Measurements from ENCODE around the gene NCK1.
"Not testable (repeated sequence)": the region's sequence is repeated elsewhere in the genome, so short reads cannot be mapped to it uniquely, and the experiment has no call there.

Gene NCK1

DNA sequence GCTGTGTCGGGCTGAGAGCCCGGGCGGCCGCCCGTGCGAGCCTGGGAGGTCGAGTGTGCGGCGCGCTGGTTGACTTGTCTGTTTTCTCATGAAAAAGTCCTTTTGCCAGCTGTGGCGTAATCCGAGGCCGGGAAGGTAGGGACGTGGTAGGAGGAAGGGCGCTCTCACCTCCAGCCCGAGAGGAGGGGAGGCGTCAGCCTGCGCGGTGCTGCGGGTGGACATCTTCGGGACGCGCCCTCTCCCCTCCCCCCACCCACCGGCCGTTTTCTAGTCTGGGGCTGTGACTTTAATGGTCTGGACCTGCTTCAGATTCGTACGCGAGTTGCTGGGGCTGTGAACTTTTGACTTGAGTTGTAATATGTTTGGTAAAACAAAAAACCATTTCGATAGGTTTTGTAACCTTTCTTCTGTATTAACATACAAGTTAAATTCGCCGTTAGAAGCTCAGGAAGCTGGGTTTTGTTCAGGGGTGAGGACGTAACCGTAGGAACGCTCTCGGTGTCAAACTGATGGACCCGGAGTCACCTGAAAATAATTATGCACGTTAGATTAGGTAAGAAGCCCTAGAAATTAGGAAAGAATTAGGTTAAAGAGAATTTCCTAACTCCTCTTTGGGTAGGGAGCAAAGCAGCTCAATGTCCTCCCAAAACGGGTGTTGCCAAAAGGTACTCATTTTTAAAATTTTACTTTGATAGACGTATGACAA lies 762 bp downstream of the NCK1 start:
- peak; percentile 55 for DNase-seq (ENCODE audit: low spot score)

DNA sequence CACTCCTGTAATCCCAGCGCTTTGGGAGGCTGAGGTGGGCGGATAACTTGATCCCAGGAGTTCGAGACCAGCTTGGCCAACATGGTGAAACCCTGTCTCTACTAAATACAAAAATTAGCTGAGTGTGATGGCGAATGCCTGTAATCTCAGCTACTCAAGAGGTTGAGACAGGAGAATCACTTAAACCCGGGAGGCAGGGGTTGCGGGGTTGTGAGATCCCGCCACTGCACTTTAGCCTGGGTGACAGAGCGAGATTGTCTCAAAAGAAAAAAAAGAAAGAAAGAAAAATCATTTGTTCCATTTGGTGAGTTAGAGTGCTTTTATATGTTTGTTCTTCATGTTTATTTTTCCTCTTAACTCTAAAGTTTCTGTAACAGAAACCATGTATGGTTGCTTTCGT lies 7.3 kb downstream of the NCK1 start:
- DNase-seq (ENCODE audit: low spot score): no peak

DNA sequence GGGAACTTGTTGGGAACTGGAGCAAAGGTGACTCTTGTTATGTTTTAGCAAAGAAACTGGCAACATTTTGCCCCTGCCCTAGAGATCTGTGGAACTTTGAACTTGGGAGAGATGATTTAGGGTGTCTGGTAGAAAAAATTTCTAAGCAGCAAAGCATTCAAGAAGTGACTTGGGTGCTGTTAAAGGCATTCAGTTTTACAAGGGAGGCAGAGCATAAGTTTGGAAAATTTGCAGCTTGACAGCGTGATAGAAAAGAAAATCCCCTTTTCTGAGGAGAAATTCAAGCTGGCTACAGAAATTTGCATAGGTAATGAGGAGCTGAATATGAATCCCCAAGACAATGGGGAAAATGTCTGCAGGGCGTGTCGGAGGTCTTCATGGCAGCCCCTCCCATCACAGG lies 10.2 kb downstream of the NCK1 start:
- DNase-seq (ENCODE audit: low spot score): not testable (repeated sequence)

DNA sequence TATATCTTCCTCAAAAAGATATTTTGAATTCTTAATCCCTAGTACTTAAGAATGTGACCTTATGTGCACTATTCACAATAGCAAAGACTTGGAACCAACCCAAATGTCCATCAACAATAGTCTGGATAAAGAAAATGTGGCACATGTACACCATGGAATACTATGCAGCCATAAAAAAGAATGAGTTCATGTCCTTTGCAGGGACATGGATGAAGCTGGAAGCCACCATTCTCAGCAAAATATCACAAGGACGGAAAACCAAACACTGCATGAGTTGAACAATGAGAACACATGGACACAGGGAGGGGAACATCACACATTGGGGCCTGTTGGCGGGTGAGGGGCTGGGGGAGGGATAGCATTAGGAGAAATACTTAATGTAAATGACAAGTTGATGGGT lies 17.5 kb downstream of the NCK1 start:
- not testable (repeated sequence) for DNase-seq (ENCODE audit: low spot score)

DNA sequence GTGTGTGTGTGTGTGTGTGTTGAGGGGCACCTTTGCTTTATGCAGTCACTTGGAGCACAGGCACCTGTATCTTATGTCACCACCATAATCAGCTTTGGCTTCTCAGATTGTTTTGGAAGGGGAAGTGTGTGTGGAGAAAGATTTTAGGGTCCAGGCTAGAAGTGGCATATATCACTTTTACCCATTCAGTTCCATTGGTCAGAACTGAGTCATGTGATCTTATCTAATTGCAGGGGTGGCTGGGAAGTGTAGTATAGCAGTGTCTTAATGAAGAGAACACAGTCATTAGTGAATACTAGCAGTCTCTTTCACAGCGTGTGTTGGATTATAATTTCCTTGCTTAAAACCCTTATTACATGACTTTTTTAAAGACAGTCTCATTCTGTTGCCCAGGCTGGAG lies 20.6 kb downstream of the NCK1 start:
- DNase-seq (ENCODE audit: low spot score): no peak

DNA sequence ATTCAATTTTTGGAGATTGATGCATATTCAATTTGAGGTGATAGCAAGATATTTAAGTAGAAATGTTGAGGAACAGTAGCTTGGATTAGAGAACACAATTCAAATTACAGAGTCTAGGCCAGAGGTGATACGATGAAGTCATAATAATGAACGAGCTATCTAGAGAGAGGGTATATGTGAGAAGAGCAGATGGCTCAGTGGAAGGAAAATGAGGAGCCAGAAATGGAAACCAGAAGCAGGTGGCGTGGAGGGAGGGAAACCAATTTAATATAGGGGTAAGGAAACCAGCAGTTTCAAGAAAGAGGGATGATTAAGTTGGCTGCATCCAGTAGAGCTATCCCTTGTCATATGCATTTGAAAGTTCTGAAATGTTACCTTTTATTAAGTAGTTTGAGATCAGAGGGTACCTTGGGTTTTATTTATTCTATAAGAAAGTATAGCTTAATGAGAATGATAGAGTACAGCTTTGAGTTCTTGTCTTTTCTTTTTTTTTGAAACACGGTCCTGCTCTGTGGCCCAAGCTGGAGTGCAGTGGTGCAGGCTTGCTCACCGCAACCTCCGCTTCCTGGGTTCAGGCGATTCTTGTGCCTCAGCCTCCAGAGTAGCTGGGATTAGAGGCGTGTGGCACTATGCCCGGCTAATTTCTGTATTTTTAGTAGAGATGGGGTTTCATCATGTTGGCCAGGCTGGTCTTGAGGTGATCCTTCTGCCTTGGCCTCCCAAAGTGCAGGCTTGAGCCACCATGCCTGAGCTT lies 22.1 kb downstream of the NCK1 start:
- no peak for DNase-seq (ENCODE audit: low spot score)

DNA sequence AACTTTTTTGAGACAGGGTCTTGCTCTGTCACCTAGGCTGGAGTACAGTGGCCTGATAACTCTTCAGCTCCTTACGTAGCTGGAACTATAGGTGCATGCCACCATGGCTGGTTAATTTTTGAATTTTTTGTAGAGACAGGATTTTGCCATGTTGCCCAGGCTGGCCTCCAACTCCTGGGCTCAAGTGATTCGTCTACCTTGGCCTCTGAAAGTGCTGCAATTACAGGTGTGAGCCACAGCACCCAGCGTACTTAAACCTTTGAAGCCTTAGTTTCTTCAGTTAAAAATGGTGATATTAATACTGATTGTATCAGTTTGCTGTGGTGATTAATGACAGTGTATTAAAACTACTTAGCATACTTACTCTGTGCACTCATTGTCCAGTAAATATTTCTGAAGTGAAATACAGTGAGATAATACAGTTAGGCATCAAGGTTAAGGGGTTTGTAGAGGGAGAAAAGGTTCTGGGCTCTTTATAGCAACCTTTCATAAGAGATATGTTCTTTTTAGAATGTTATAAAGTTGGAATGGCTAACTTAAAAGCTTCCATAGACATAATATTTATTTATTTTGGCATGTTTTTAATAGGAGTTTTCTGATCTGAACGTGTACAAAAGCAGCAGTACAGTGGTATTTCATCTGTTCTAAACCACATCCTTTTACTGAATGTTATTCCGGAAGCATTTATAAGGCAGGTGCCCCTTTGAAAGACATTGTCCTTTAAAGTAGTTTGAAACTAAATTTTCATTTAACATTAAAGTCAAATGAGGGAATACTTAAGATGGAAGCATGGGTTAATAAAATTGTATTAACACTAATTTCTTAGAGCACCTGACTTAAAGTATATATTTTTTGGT lies 23.6 kb downstream of the NCK1 start:
- no peak for DNase-seq (ENCODE audit: low spot score)

DNA sequence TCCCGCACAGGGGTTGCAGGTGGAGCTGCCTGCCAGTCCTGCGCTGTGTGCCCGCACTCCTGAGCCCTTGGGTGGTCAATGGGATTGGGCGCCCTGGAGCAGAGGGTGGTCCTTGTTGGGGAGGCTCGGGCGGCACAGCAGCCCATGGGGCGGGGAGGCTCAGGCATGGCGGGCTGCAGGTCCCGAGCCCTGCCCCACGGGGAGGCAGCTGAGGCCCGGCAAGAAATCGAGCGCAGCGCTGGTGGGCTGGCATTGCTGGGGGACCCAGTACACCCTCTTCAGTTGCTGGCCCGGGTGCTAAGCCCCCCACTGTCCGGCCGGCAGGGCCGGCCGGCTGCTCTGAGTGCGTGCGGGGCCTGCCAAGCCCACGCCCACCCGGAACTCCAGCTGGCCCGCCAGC lies 27.9 kb downstream of the NCK1 start:
- no peak for DNase-seq (ENCODE audit: low spot score)

DNA sequence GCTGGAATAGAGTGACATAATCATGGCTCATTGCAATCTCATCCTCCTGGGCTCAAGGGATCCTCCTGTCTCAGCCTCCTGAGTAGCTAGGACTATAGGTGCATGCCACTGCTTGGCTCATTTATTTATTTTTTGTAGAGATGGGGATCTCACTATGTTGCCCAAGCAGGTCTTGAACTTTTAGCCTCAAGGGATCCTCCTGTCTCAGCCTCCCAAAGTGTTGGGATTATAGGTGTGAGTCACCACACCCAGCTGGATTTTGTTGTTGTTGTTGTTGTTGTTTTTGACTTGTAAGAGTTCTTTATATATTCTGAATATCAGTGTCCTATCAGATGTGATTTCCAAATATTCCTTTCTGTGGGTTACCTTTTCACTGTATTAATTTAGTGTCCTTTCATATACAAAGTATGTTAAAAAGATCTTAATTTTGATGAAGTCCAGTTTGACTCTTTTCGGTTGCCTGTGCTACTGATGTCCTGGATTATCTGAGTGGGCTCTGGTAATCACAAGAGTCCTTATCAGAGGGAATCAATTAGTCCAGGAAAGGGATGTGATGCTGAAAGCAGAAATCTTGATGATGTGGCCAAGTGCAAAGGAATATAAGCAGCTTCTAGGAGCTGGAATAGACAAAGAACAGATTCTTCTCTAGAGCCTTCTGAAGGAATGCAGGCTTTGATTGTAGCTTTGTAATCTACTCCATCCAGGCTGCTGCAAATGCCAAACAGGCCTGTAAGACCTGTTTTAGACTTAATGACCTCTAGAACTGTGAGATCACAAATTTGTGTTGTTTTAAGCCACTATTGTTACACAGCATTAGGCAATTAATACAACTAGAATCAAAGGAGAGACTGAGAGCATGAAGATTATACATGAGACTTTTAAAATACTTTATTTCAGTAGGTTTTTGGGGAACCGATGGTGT lies 30.2 kb downstream of the NCK1 start:
- no peak for DNase-seq (ENCODE audit: low spot score)

DNA sequence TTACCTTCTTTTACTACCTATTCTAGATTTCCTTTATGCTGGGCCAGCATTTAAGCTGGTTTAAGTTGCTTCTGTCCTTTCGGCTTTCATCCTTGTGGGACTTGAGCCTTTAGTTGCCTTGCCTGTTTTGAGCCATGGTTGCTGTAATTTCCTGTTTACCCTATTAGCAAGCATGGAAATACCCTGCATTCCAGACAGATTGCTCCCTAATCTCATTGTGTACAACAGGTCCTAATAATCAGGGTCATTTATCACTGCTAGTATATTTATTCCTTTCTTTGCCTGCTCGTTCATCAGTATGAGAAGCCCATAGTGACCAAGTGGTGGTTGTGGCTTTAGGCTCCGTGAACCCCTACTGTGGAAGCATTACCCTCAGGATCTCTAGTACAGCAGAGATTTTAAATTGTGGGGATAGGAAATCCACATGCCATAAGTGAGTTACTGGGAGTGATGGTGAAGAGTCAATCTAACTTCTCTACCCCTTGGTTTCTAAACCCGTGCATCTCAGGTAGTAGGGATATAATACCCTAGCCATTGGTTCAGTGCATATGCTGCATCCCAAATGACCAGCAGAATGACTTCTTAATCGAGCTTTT lies 31.9 kb downstream of the NCK1 start:
- DNase-seq (ENCODE audit: low spot score): no peak

DNA sequence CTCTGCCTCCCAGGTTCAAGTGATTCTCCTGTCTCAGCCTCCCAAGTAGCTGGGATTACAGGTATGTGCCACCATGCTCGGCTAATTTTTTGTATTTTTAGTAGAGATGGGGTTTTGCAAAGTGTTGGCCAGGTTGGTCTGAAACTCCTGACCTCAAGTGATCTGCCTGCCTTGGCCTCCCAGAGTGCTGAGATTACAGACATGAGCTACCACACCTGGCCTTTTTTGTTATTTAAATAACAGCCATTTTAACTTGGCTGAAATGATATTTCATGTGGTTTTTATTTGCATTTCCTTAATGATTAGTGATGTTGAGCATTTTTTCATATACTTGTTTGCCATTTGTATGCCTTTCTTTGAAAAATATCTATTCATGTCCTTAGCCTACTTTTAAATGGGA lies 35.2 kb downstream of the NCK1 start:
- DNase-seq (ENCODE audit: low spot score): not testable (repeated sequence)

DNA sequence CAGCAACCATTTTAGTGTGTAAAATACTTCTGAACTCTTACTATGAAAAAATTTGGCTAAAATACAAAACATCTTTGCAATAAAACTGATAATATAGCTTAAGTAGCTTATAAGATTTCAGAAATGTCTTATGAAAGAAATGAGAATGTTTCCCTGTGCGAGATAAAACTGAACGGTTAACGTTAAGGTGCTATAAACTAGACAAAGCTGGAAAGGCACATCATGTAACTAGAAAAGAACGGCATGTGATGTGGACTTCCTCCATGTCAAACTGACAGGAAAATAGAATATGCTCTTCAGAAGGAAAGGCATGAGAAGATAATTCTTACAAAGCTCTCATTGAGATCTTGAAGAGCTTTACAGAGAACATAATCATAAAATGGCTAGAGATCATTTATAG lies 36.5 kb downstream of the NCK1 start:
- no peak for DNase-seq (ENCODE audit: low spot score)

DNA sequence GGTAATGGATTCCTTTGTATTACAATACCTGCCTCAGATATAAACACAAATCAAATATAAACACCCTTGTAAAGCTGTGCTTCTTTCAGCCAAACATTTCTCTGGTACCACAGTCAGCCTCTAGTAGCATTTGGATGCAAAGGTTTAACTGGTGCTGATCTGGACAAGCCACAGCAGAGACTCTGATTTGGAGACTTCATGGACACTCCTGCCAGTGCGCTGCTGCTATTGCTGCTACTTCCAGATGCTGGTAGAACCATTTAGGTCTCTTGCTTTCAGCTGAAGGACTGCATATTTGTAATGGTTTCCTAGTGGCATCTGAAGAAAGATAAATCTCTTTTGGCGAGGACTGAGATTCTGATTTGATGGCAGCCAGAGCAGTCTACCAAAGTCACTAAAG lies 36.9 kb downstream of the NCK1 start:
- no peak for DNase-seq (ENCODE audit: low spot score)

DNA sequence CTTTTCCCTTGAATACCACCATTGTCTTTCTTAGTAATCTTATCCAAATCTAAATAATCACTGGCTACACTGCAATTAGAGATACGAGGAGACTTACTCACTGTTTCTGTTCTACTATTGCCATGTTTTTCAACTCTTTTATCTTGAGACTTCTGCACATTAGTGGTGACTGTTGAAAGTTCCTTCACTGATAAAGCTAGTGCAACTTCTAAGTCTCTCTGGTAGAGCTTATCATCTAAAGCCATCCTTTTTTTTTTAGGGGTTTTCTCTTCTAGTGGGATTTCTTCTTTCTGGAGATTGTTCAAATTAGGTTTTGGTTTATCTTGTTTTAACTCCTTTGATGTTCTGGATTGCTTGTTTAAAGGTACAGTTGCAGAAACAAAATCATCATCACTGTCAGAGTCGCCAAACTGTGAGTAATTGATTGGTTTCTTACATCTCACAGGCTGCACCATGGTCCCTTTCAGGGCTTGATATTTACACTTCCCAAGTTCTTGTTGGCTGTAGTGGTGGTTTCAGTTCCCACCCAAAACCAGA lies 37.7 kb downstream of the NCK1 start:
- no peak for DNase-seq (ENCODE audit: low spot score)

DNA sequence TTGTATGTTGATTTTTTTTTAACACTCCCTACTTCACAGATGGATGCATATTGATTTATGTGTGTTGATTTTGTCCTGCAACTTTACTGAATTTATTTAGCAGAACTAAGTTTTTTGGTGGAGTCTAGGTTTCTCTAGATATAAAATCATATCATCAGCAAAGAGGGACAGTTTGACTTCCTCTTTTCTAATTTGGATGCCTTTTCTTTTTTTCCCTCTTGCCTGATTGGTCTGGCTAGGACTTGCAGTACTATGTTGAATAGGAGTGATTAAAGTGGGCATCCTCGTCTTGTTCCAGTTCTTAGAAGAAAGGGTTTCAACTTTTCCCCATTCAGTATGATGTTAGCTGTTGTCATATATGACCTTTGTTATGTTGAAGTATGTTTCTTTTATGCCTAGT lies 38.7 kb downstream of the NCK1 start:
- DNase-seq (ENCODE audit: low spot score): not testable (repeated sequence)

DNA sequence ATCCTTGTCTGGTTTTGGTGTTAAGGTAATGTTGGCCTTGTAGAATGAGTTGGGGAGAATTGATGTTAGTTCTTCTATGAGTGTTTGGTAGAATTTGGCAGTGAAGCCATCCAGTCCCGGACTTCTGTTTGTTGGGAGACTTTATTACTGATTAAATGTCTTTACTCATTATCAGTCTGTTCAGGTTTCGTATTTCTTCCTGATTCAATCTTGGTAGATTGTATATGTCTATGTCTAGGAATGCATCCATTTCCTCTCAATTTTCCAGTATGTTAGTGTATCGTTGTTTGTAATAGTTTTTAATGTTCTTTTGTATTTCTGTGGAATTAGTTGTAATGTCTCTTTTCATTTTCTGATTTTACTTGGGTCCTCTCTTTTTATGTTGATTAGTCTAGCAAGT lies 39.4 kb downstream of the NCK1 start:
- DNase-seq (ENCODE audit: low spot score): no peak

DNA sequence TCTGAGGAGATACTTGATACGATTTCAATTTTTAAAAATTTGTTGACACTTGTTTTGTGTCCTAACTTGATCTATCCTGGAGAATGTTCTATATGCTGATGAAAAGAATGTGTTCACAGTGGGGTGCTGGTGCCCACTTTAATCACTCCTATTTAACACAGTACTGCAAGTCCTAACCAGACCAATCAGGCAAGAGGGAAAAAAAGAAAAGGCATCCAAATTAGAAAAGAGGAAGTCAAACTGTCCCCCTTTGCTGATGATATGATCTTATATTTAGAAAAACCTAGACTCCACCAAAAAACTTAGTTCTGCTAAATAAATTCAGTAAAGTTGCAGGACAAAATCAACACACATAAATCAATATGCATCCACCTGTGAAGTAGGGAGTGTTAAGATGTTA lies 40.5 kb downstream of the NCK1 start:
- DNase-seq (ENCODE audit: low spot score): not testable (repeated sequence)

DNA sequence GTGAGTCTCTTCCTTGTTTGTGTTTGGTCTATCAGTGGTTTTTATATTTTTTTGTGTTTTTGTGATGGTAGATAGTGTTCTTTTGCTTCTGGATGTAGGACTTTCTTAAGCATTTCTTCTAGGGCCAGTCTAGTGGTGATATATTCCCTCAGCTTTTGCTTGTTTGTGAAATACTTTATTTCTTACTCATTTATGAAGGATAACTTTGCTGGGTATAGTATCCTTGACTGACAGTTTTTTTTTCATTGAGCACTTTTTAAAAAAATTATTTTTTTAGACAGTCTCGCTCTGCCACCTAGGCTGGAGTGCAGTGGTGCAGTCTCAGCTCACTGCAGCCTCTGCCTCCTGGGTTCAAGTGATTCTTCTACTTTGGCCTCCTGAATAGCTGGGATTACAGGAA lies 41.9 kb downstream of the NCK1 start:
- no peak for DNase-seq (ENCODE audit: low spot score)

DNA sequence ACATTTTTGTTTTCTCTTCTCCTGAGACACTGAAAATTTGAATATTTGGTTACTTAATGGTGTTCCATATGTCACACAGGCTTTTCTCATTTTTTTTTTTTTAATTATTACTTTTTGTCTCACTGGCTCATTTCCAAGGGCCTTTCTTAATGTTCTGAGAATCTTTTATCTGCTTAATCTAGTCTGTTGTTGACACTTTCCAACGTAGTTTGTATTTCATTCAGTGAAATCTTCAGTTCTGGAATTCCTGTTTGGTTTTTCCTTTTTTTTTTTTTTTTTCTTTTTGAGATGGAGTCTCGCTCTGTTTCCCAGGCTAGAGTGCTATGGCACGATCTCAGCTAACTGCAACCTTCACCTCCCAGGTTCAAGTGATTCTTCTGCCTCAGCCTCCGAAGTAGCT lies 42.7 kb downstream of the NCK1 start:
- no peak for DNase-seq (ENCODE audit: low spot score)

DNA sequence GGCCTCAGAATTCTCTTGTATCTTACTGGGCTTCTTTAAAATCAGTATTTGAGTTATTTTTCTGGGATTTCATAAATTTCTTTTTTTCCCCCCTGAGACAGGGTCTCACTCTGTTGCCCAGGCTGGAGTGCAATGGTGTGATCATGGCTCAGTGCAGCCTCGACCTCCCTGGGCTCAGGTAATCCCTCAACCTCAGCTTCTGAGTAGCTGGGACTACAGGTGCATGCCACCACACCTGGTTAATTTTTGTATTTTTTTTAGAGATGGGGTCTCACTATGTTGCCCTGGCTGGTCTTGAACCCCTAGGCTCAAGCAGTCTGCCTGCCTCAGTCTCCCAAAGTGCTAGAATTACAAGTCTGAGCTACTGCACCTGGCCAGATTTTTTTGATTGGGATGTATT lies 43.5 kb downstream of the NCK1 start:
- DNase-seq (ENCODE audit: low spot score): no peak

DNA sequence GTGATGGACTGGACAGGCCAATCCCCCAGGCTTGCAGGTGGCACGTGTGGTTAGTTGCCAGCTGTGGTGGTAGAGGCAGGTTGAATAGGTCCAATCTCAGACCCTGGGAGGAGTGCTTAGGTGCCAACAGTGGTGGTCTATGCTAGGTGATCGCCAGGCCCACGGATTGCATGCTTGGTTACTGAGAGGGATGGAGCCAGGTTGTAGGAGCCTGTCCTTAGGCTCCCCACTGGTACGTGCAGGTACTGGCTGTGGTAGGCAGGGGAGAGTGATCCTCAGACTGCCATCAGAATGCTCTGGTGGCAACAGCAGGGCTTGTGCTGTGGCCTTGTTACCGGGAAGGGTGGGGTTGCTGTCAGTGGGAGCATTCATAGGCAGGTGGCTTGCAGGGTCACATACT lies 44.7 kb downstream of the NCK1 start:
- no peak for DNase-seq (ENCODE audit: low spot score)
